ENCODE data around the gene AGPS.
"Not testable (repeated sequence)": the region's sequence is repeated elsewhere in the genome, so short reads cannot be mapped to it uniquely, and the experiment has no call there.

Gene AGPS

DNA sequence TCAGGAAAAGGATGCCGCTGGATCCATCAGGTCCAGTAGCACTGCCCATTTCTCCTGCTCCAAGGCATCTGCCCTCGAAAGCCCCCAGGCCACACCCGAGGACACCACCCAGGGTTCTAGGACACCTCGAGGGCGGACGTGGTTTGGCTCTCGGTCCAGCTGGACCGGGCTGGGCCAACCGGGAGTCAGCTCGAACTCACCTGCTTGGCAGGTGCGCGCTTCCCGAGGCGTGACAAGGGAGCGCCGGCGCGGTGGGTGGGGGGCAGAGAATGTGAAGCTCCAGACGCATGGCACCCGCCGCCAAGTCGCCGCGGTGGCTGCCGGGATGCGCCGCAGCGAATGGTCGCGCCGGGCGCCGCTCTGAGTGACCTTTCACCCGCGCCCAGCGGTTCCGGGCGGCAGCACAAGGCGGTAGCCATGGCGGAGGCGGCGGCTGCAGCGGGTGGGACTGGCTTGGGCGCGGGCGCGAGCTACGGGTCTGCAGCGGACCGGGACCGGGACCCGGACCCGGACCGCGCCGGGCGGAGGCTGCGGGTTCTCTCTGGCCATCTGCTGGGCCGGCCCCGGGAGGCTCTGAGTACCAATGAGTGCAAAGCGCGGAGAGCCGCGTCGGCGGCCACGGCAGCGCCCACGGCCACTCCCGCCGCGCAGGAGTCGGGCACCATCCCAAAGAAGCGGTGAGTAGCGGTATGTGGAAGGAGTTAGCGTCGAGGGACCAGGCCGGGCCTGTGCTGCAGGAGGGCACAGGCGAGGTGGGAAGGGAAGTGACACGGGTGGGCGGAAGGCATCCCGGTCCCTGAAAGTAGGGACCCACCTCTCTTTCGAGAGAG lies at the start of gene AGPS:
Gene AGPS (plus strand): TSS at position 401 of the 830 bp plus-strand sequence. CDS start 17 bp downstream, at position 418.
- FAIRE-seq (peak; percentile 72), DNase-seq (ENCODE audit: insufficient read length, low spot score) (peak; percentile 64)

DNA sequence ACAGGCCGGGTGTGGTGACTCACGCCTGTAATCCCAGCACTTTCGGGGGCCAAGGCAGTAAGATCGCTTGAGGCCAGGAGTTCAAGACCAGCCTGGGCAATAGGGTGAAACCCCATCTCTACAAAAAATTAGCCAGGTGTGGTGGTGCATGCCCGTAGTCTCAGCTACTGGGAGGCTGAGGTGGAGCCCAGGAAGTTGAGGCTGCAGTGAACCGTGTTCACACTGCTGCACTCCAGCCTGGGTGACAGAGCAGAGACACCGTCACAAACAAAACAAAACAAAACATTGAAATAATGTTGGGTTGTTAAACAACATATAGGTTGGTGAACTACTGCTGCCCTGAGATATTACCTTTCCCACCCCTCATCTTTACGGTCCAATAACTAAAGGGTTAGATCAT lies 48.8 kb upstream of the AGPS start:
- DNase-seq (ENCODE audit: insufficient read length, low spot score) (no peak), FAIRE-seq (no peak)

DNA sequence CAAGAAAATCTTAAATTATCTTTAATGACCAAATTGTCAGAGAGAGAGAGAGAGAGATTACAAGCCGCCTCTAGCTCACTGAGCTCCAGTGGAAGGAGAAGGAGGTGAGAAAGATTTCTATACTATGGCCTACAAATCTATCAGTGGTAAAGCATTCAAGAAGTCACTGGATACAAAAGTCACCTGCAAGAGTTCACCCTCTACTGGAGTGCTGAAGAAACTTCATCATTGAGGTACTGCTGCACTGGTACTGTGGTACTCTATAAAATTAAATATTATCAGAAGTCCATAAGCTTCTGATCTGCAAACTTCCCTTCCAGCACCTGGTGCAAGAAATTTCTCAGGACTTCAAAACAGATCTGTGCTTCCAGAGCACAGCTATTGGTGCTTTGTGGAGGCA lies 48.3 kb upstream of the AGPS start:
- FAIRE-seq, result no peak

DNA sequence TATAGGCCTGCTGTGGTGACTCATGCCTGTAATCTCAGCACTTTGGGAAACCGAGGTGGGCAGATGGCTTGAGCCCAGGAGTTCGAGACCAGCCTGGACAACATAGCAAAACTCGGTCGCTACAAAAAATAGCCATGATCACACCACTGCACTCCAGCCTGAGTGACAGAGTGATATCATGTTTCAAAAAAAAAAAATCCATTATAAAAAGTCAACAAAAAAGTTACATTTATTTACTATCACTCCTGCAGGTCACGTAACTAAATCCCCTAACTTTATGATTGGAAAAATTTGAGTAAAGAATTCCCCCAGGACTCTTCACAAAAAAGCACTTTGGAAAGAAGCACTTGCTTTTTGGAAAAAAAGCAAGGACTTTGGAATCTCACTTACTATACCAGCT lies 46.4 kb upstream of the AGPS start:
- no peak for DNase-seq (ENCODE audit: insufficient read length, low spot score)
- FAIRE-seq, result no peak

More for the DNA sequence above, 48.3 kb upstream of the AGPS start:
- DNase-seq (ENCODE audit: insufficient read length, low spot score), result no peak

DNA sequence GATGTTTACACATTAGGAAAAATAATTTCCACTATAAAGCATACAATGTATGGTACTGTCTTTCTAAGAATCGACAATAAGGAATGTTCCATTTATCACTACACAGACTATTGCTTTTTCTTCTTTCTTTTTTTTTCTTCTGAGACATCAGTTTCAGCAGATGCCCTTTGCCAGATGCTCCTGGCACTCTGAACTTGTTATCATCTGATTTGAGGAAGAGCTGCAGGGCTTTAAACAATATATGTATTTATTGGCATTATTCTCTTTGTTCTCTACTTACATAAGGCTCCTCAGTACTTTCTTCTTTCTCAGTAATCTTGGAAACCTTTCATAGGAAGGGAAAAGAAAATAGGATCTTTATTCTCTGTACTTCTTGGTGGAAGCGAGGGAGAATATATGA lies 45.0 kb upstream of the AGPS start:
- no peak for DNase-seq (ENCODE audit: insufficient read length, low spot score)
- FAIRE-seq, result no peak

DNA sequence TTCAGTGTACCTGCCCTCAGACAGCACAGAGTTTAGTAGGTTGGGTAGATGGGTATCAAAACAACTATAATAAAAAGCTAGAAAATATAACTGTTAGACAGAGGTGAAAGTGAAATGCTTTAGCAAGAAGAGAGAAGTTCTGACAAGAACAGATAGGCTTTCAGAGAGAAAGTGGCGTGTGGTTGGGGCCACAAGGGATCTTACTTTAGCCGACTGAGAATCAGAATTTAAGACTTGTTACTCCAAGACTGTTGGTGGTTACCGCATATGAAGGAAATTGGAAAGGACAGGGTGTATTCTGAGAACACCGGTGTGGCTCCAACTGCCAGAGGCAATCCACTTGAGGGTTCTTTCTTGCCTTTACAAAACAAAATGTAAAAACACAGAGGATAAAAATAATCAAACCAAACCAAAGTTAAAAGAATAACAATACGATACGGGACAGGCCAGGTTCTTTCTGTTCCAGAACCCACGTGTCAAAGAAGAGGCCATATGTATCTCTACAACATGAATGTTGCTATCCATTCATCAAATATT lies 44.4 kb upstream of the AGPS start:
- no peak for FAIRE-seq
- no peak for DNase-seq (ENCODE audit: insufficient read length, low spot score)

DNA sequence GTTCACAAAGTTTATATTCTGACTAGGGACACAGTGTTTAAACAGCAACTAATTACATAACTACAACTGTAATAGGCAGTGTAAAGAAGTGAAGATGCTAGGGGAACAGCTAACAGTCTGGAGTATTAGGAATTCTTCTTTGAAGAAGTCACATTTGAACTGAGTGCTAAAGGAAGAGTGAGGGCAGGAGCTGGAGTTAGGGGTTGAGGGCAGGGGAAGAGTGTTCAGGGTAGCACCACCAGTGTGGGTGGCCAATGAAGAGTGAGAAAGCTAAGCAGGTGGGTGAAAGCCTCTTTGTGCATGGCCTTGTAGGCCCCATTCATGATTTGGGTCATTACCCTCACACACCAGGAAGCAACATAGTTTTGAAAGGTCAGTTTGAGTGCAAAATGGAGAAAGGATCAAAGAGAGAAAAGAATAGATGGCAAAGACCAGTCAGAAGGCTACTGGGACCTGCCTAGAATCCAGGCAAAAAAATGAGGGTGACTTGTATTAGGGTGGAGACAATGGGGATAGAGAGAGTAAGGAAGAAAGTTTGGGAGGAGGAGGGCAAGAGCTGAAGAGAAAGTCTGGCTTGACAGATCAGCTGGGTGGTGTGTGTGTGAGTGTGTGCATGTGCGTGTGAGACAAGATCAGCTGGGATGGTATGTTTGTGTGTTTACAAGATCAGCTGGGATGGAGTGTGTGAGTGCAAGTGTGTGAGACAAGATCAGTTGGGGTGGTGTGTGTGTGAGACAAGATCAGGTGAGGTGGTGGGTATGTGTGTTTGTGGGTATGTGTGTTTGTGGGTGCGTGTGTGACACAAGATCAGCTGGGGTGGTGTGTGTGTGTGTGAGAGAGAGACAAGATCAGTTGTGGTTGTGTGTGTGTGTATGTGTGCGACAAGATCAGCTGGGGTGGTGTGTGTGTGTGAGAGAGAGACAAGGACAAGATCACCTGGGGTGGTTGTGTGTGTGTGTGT lies 43.6 kb upstream of the AGPS start:
- DNase-seq (ENCODE audit: insufficient read length, low spot score) (no peak), FAIRE-seq (no peak)

DNA sequence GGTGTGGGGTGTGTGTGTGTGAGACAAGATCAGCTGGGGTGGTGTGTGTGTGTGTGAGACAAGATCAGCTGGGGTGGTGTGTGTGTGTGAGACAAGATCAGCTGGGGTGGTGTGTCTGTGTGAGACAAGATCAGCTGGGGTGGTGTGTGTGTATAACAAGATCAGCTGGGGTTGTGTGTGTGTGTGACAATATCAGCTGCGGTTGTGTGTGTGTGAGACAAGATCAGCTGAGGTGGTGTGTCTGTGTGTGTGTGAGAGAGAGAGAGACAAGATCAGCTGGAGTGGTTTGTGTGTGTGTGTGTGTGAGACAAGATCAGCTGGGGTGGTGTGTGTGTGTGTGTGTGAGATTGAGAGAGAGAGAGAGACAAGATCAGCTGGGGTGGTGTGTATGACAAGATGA lies 41.9 kb upstream of the AGPS start:
- not testable (repeated sequence) for FAIRE-seq; DNase-seq (ENCODE audit: insufficient read length, low spot score)

DNA sequence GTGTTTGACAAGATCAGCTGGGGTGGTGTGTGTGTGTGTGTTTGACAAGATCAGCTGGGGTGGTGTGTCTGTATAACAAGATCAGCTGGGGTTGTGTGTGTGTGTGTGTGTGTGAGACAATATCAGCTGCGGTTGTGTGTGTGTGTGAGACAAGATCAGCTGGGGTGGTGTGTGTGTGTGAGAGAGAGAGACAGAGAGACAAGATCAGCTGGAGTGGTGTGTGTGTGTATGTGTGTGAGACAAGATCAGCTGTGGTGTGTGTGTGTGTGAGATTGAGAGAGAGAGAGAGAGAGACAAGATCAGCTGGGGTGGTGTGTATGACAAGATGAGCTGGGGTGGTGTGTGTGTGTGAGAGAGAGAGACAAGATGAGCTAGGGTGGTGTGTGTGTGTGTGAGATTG lies 41.5 kb upstream of the AGPS start:
- not testable (repeated sequence) for DNase-seq (ENCODE audit: insufficient read length, low spot score); FAIRE-seq

DNA sequence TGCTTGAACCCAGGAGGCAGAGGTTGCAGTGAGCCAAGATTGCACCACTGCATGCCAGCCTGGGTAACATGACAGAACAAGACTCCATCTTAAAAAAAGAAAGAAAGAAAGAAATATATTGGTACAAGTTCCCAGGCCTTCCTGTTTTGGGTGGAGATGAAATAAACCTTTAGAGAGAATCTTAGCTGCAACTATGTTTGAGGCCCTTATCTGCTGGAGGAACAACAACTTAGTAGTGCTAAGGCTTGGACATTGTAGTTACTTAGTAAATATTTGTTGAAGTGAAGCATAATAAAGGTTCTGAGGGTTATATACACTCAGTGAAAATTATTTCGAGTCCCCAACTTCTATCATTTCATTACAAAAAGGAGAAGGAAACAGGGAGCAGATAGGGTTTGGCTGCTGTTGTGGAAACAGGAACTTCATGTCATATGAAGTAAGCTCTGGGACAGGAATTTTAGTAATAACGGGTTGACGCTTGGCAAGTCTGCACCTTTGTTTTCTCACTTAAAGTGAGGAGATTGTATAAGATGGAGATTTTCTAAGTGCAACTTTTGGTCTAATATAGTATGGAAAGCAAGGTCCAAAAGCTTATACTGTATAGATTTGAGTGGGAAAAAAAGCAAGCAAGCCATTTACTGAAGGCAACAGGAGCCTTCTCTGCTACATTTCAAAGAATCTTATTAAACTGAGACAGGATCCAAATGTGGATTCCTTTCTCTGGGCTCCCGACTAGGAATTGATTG lies 40.0 kb upstream of the AGPS start:
- FAIRE-seq (no peak), DNase-seq (ENCODE audit: insufficient read length, low spot score) (no peak)

DNA sequence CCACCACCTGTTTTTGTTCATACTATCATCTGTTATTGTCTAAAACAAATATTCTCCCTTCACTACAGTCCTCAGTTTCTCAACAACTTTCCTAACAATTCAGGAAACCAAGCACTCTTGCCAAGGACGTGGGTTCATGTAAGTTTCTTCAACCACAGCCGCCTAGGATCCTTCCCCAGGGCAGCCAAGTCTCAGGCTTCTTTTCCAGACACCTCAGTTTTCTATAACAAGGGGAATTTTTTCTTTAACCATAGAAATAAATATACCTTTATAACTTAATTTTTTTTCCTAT lies 39.4 kb upstream of the AGPS start:
- FAIRE-seq, result no peak
- DNase-seq (ENCODE audit: insufficient read length, low spot score), result no peak

DNA sequence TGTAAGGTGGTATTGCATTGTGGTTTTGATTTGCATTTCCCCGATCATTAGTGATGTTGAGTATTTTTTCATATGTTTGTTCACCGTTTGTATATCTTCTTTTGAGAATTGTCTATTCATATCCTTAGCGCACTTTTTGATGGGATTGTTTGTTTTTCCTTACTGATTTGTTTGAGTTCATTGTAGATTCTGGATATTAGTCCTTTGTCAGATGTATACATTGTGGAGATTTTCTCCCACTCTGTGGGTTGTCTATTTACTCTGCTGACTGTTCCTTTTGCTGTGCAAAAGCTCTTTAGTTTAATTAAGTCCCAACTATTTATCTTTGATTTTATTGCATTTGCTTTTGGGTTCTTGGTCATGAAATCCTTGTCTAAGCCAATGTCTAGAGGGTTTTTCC lies 38.0 kb upstream of the AGPS start:
- not testable (repeated sequence) for FAIRE-seq

DNA sequence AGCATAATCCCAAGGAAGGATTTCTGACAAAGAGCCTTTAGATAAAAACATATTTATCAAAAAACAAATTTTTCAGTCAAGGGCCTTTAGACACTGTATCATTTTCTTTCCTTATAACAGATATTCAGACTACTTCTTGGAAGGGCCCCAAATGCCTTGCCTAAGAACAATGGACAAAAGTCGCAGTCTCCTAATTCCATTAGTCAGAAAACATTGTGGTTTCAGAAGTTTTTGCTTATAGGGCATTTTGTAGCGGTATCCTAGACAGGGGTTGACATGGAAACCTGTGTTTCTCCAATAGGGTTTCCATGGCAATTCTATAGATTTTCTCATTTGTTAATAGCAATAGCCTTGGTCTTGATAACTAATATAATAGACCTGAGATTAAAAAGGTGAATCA lies 36.7 kb upstream of the AGPS start:
- no peak for FAIRE-seq
- DNase-seq (ENCODE audit: insufficient read length, low spot score), result no peak

More for the DNA sequence above, 38.0 kb upstream of the AGPS start:
- not testable (repeated sequence) for DNase-seq (ENCODE audit: insufficient read length, low spot score)

DNA sequence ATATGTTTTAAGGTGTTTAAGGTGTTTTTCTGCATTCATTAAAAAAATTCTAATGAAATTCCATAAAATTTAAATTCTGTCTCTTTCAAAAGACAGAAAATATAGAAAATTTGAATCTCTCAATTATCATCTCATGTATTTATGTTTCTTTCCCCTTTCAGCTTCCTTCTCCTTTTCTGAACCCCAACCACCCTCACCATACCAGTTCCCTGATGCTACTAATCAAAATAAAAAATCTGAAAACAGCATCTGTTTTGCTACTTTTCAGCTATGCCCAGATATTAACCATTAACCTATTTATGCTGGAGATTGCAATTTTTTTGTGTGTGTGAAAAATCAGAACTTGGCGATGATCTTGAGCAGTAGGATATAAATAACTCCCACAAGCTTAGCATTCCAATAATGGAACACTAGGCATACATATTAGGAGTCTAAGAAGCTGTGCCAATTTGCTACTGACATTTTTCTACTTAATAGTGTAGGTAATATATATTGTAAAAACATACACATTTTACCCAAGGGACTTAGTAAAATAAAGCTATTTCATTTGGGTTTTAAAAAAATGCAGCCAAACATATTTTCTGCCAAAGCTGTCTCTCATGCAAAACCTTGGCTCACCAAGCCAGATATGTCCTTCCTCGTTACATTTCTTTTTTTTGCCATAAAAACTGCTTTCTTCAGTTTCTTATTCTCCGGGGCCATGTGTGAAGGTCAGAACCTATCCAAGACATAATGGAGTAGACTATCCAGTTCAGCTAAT lies 32.6 kb upstream of the AGPS start:
- DNase-seq (ENCODE audit: insufficient read length, low spot score) (no peak), FAIRE-seq (no peak)

DNA sequence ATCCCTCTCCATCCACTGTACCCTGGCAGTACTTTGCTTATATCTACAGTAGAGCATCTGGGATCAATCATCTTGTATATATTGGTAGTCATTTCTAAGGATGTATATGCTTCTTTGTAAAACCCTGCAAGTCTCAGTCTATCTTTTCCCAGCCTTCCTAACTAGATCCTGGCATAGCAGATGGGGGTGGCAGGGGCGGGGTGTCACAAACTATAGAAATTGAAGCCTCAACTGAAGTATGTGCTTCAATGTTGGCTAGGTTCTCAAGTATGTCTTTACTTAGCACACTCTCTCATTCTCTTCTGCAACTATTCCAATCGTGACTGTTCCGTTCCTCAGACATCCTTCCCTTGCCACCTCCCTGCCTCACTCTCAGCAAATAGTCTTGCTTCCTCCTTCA lies 30.1 kb upstream of the AGPS start:
- no peak for DNase-seq (ENCODE audit: insufficient read length, low spot score)
- FAIRE-seq, result no peak

DNA sequence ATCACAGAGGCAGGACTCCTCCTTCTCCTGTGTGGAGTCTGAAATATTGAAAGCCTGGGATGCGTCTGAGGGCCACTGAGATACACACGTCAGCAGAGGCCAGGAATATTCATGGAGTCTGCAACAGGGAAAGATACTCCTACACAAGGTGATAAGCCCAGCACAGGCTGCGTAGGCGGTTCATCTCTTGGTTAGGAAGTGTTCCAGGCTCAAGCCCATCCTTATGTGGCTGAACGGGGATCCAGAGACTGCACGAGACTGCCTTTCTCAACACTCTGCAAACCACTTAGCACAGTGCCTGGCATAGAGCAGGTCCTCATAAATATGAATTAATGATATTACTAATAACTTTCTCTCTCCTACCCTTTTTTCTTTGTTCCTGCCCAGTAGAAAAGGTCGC lies 29.2 kb upstream of the AGPS start:
- no peak for FAIRE-seq
- no peak for DNase-seq (ENCODE audit: insufficient read length, low spot score)

DNA sequence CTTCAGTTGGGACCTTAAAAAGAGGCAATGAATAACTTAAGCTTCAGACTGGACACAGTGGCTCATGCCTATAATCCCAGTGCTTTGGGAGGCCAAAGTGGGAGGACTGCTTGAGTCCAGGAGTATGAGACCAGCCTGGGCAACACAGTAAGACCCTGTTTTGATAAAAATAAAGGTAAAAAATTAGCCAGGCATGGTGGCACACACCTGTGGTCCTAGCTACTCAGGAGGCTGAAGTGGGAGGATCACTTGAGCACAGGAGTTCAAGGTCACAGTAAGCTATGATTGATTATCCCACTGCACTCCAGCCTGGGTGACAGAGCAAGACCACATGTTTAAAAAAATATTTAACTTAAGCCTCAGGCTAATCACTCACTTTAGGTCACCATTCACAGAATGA lies 26.8 kb upstream of the AGPS start:
- not testable (repeated sequence) for DNase-seq (ENCODE audit: insufficient read length, low spot score); FAIRE-seq

DNA sequence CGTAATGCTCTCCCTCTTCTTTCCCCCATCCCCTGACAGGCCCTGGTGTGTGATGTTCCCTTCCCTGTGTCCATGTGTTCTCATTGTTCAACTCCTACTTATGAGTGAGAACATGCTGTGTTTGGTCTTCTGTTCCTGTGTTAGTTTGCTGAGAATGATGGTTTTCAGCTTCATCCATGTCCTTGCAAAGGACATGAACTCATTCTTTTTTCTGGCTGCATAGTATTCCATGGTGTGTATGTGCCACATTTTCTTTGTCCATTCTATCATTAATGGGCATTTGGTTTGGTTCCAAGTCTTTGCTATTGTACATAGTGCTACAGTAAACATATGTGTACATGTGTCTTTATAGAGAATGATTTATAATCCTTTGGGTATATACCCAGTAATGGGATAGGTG lies 24.6 kb upstream of the AGPS start:
- DNase-seq (ENCODE audit: insufficient read length, low spot score); FAIRE-seq: not testable (repeated sequence)

DNA sequence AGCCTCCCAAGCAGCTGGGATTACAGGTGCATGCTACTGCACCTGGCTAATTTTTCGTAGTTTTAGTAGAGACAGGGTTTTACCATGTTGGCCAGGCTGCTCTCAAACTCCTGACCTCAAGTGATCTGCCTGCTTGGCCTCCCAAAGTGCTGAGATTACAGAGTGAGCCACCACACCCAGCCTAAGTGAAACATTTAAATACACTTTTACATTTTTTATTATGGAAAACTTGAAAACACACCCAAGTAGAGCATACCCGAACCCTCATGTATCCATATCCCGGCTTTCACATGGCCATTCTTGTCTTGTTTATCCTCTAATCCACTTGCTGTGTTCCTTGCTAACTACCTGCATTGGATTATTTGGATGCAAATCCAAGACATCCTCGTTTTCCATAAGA lies 13.2 kb upstream of the AGPS start:
- DNase-seq (ENCODE audit: insufficient read length, low spot score), result no peak
- no peak for FAIRE-seq

DNA sequence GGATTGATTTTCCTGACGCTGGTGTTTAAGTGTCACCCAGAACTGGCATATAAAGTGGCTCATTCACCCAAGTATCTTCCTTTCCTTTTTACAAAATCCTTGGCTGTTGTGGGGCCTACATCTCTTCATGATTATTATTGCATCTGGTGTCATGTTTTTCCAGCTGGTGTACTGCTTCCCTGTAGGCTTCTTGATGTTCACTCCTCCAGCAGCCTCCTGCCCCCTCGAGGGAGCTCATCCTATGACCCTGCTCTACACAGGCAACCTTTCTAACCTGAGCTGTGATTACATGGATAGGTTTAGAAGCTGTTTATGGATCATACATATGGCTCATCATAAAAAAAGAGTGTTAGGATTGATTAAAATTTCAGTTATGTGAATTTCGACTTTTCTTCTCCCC lies 12.4 kb upstream of the AGPS start:
- DNase-seq (ENCODE audit: insufficient read length, low spot score) (no peak), FAIRE-seq (no peak)
